GM18519 (cell line): ENCODE results near the gene SORD.
"Not testable (repeated sequence)": the region's sequence is repeated elsewhere in the genome, so short reads cannot be mapped to it uniquely, and the experiment has no call there.

Source experiments
- ATAC-seq: cut with Tn5 transposase; IDR thresholded peaks from one replicate; pipeline ENCODE4 v1.9.1; 2021; ENCODE audit warnings: mild to moderate bottlenecking, moderate library complexity; ENCODE audit not compliant: unreplicated experiment, low FRiP score

Gene SORD

DNA sequence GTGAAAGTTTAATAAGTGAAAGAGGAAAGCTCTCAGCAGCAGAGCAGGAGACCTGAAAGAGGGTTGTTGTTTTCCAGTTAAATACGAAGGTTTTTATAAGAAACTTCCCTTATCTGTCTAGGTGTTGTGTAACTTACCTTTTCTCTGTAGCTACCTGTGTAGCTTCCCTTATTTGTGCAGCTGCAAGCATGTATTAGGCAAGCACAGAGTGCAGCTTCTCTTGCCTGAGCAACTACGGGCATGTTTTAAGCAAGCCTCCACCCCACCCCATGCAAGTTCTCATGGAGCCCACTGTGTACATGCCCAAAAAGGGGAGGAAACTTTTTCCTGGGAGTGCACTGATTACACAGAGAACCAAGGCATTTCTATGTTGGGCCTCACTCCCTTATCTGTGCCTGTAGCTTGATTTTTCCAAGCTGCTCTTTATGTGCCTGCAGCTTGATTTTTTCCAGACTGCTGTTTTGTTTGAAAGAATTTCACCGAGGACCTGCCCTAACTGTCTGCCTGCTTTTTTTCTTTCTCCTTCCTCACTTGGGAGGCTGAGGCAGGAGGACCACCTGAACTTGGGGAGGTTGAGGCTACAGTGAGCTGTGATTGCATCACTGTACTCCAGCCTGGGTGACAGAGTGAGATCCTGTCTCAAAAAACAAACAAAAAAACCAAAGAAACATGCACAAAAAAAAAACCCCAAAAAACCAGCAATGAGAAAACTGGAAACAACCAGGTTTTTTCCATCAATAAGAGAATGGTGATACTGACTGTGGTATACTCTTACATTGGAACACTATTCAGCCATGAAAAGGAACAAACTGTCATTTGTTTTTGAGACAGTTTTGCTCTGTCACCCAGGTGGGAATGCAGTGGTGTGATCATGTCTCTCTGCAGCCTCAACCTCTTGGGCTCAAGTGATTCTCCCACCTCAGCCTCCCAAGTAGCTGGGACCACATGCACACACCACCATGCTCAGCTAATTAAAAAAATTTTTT lies 36.0 kb downstream of the SORD start:
- not testable (repeated sequence) for ATAC-seq

DNA sequence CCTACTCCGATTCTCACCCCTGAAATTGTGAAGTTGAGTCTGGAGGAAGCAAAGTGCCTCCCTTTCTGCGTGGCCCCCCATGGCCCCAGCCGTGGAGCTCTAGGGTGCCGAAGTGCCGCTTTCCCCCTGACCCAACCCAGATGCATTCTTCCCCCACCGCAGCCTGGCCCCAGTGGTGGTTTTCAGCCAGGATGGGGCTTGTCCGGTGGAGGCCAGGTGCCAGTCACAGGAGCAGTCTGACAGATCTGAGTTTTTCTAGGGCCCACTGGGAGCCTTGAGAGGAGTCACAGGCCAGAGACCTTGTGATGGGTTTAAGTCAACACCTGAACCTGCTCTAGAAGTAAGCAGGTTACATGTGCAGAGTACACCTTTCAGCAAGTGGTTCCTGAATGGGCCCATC lies 39.3 kb downstream of the SORD start:
- ATAC-seq = not testable (repeated sequence)

DNA sequence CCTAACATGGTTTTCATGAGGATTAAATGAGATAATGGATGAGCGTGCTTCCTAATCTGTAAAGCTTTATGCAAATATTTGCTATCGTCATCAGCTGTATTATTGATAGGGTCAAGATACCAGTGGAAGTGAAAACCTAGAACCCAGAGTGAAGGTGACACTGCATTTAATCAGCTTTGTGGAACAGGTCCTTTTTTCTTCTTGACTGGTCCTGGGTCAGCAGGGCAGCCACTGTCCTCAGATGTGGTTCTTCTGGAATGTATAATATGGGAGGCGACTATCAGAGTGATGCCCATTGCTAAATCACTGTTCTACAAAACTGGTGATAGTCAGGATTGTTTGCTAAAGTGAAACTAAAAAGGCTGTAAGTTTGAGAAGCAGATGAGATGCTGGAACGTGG lies 41.4 kb downstream of the SORD start:
- no peak for ATAC-seq

DNA sequence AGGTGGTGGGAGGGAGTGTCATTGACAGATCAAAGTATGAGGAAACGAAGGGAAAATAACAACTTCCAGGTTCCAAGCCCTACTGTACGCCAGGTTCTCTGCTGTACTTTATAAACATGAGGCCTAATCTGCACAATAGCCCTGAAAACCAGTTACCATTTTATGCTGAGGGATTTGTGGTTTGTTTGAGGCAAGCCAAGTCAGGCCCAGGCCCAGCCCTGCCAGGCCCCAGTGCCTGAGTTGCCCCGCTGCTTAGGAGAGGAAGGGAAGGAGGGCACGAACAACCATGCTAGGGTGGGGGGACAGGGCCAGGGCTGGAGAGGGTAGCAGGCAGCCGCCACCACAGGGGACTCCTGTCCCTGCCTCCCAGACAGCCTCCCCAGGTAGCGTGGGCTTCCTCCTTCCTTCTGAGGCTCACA lies 47.0 kb downstream of the SORD start:
- ATAC-seq = not testable (repeated sequence)

DNA sequence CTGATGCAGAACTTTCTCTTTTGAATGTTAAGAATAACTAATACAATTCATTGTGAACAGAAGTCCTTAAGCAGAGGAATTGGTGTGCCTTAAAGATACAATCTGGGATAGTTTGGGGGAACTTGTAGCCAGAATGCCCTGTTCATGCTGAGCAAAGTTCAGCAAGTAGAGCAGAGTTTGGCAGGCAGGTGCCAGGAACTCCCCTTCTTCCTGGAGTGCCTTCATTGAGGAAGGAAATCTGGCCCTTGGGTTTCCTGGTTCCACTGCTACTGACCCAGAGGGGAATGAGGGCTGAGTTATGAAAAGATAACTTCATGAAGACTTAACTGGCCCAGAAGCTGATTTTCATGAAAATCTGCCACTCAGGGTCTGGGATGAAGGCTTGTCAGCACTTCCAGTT lies 50.6 kb downstream of the SORD start:
- ATAC-seq = not testable (repeated sequence)

DNA sequence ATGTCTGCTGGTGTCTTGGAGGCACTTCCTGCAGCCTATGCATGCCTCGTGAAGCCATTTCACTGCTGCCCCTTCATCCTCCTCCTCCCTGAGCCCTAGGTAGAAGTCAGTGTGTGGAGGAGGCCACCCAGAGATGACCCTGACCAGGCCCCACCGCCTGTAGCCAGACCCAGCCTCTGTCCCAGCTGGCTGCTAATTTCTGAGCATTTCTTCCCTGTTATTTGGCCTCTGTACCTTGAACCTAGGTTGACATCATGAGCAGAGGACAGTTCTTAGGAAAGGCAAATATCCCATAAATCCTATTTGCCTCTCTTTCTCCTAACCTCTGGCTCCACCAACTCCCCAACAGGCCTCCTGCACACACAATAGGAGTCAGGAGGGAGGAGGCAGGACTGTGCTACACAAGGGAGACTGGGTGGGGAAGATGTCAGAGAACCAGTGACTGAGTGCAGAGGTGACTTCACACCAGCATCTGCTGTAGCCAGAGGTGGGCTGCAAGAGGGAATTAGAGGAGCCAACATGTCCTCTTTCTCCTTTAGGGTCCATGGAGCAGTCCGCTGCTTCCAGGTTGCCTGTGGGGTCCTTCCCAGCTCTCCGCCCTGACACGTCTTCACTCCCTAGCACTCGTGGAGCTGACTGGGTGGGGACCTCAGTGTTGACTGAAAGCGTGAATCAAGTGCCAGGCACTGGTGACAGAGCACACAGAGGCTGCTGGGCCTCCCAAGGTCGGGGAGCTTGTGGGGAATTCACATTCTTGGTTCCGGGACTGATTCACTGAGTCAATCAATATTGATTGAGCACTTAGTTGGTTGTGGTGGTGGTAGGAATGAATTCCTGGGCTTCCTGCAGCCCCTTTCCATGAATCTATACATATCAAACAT lies 52.7 kb downstream of the SORD start:
- ATAC-seq = not testable (repeated sequence)

DNA sequence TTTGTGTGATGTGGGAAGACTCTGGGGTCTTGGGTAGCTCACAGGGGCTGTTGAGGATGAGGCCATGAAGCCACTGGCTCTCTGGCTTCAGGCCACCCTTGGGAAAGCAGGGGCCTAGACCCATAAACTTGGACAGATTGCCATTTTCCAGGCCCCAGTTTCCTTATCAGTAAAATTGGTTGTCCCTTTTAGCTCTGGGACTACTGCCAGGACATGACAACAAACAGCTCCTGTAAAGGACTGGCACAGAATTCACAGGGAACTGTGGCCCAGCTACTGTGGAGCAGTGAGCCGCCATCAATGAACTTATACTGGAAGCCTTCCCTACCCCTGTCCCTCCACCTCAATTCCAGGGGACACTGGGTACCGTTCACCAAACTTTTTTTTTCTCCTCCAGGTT lies 54.4 kb downstream of the SORD start:
- ATAC-seq = not testable (repeated sequence)

DNA sequence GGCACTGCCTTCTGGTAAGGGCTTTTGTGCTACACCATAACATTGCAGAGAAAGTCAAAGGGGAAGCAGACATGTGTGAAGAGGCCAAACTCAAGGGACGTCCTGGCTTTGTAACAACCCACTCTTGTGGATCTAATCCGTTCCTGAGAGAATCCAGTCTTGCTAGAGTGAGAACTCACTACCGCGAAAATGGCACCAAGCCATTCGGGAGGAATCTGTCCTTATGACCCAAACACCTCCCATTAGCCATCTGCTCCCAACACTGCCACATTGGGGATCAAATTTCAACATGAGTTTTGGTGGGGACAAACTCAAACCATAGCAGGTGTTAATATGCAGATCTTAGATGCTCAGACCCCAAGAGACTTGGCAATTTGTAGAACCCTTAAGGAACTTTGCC lies 56.2 kb downstream of the SORD start:
- not testable (repeated sequence) for ATAC-seq

DNA sequence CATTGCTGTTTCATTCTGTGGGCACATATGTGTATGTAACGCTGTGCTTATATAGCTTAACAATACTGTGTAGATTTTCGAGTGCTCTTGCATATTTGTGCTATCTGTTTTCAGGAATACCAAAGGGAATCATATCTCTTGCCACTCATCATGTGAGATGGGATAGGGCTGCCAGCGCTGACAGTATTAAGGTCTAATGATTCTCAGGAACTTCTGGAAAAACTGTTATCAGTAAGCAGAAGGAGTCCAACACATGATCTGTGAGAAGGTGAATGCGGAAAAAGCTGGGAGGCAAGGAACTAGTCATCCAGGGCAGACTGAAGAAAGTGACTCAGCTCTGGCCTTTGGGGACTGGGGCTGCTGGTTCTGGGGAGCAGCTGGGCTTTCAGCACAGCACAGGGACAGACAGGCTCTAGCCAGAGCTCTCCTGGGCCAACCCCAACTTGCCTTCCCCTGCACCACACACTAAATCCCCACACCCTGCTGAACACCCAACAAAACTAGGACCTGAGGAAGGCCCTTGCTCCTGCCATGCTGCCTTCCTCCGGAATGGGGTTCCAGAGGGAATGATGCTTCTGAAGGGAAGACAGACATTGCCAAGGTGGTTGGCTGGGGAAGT lies 56.7 kb downstream of the SORD start:
- ATAC-seq = not testable (repeated sequence)

DNA sequence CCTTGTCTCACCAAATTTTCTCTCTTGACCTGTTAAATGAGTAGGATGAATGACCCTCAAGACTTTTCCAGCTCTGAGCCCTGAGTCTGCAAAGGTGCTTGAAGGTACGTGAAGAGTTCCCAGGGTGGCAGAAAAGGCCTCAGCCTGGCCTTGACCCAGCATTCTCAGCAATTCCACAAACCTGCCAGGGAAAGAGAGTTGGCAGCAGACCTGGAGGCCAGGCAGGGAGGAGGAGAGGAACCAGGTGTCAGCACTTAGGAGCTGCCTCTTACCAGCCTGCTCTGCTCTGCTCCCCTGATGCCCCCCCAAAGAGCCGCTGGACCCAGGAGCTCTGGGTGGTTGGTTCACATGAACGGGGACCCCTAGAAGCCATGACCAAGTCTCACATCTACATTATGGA lies 57.6 kb downstream of the SORD start:
- not testable (repeated sequence) for ATAC-seq

DNA sequence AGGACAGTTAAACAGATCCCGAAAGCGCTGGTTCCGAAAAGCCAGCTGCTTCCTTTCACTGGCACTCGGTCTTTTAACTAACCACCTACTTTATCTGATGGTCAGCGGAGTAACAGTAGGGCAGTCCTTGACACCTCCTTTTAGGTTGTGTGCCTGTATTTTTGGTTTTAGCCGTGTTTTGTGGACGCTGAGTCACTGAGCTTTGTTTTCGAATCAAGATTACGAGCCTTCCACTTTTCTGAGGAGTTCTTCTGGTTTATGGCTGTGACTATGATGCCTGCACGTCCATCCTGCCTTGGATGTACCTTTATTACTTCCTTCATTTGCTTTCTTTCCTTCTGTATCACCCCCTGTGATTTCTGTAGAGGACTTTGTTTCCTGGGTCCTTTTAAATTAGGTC lies 59.4 kb downstream of the SORD start:
- ATAC-seq = not testable (repeated sequence)

DNA sequence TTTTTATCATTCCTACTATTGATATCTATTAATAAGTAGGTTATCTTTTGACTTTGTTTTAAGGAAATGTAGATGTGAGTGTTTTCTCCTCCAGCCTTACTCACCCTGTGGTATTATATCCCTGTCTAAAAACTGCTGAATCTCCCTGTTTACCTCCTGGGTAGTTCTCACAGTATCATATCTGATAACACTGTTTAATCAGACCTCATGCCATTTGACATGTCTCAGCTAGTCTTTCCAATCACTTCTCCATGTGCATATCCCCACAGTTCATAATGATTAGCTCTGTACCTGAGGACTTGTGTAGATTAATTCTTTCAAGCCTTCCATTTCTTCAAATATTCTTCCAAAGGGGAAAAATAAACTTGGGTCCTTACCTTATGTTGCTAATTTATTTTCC lies 60.2 kb downstream of the SORD start:
- no peak for ATAC-seq

DNA sequence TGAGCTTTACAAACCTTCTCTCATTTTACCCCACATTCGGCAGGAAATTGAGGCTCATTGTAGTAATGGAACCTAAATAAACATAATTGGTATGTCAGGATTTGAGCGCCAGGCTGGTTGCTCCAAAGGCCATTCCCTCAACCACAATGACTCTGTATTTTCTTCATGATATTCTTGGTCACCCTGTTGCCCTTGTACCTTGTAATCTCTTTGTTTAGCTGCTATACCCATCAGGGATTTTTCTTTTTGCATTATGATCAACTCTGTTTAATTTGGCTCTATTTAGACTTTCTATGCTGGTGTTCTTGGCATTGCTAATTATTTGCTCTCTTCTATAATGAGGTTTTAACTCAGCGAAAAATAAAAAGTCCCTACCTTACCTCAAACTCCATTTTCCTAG lies 61.2 kb downstream of the SORD start:
- ATAC-seq = no peak

DNA sequence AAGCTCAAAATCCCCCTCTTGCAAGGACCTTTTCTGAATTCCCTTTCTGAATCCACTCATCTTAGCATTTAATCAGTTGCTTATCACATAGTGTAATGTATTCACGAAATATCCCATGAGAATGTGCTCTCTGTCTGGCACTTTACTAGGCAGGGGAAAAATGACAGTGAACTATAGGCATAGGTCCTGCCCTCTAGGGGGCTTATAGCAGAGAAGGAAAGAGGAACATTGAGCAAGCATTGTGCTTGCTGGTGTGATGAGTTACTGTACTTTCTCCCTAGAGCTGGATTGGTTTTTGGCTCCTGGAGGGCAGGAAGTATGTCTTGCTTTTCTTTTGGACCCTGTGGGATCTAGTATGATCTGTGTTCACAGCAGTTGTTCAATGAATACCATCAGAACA lies 64.5 kb downstream of the SORD start:
- ATAC-seq = no peak

DNA sequence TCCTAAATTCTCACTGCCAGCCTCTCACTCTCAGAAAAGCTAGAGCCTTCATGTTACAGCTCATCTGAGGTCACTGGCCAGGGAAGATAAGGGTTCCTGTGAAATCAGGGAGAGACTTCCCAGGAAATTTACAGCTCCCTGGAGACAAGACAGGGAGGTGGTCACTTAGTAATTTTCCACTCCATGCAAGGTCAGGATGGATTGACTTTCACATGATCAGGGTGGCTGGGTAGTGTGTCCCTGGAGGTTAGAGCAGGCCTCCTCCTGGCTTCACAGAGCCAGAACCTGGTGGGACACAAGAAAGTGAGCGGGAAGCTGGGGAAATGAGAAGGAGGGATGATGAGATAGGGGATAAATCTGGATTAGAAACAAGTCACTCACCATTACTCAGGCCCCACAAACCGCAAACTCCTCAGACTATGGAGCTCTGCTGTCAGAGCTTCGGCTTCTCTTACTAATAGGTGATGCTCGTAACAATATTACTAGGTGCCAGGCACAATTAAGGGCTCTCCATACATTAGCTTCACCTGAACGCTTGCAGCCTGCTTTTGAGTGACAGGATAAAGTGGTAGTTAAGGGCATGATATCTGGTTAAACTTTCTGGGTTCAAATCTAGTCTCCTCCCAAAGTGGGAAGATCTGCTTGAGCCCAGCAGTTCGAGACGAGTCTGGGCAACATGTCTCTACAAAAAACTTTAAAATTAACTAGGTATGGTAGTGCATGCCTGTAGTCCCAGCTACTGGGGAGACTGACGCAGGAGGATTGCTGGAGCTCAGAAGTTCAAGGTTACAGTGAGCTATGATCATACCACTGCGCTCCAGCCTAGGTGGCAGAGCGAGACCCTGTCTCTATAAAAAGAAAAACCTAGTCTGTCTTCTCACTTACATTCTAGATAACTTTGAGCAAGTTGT lies 66.1 kb downstream of the SORD start:
- no peak for ATAC-seq

DNA sequence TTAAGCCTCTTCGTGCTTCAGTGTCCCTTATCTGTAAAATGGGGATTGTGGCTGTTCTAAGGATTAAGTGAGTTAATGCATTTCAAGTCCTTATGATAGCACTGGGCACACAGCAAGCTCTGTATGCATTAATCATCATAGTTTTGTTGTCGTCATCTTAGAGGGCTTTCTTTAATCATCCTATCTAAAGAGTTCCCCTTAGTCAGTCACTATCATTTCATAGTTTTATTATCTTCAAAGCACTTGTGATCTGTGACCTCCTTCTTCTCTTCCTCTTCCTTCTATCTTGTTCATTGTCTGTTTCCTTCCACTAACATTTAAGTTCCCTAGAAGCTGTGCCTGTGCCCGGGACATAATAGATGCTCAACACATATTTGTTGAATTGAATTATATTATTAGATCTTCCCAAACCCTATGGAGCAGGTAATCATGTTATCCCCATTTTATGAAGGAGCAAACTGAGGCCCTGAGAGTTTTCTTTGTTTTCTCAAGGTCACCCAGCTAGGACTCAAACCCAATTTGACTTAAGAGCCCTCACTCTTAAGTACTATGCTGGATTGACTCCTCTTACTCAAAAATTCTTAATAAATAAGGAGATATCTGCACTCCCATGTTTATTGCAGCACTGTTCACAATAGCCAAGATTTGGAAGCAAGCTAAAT lies 66.8 kb downstream of the SORD start:
- ATAC-seq = no peak

DNA sequence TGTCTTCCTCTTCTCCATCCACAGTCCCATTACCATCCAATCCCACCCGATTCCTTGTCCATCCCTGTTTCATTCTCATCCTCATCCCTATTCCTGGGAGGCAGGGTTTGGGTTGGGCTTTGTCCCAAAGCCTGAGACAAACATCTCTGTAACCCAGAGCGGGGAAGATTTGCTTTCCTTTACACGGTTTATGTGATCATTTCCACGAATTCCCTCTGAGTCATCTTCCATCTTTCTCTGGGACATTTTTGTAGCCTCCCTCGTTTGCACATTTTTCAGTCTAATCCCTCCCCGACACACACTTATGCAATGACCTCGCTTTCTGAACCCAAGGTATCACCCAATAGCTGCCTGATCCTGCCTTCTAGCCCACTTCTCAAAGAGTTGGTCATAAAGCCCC lies 68.2 kb downstream of the SORD start:
- no peak for ATAC-seq

DNA sequence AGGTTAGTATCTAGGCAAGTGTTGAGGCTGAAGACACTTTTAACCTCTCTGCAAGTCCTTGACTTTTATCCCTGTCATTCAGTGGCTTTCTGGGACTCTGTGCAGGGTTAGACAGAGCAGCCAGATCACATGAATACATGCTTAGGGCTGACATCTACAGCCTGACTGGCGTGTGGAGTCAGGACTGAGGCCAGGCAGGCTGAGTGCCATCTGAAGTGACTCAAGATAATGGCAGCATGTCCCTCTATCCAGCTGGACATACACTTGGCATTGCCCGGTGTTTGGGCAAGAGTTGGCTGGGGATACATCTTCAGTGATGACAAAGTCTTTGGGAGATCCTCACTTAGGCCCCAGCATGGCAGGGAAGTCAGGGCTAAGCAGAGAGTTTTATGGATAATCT lies 68.6 kb downstream of the SORD start:
- no peak for ATAC-seq

DNA sequence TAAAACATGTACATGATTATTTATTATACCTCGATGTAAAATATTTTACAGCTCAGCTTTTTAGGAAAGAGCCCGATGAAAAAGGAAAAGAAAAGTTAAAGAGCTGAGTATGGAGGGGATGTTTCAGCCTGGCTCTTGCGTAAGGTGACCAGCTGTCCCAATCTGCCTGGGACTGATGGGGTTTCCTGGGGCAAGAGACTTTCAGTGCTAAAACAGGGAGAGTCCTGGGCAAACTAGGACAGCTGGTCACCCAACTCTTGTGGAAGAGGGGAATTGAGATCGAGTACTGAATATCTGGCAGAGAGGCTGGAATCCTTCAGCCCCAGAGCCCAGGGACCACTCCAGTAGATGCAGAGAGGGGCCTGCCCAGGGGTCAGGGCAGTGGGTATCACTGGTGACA lies 70.0 kb downstream of the SORD start:
- no peak for ATAC-seq
